HEK293 (cell line): Measurements from ENCODE around the gene NUDT5.

Experiments used
- CTCF ChIA-PET: fragments of 350-600 bp; formaldehyde crosslinking; extraction: SDS; loops from one replicate; lab custom pipeline; 2021; ENCODE audit warnings: antibody characterized with exemption; lab: Yijun Ruan, JAX
- POLR2A ChIA-PET: fragments of 300-600 bp; formaldehyde crosslinking; extraction: SDS; loops from one replicate; lab custom pipeline; 2020; ENCODE audit warnings: antibody characterized with exemption, inconsistent platforms; lab: Yijun Ruan, JAX
- H3K27ac ChIP-seq: fragments of 200-500 bp; sonication (Bioruptor generic); 2 replicates; pipeline ENCODE4 v1.5.1; 2014; ENCODE audit warnings: low read depth, low read length, control low read depth, inconsistent platforms; ENCODE audit errors: extremely low read depth
- H3K36me3 ChIP-seq, 2 experiments: fragments of 200-500 bp in 1 of 2; sonication (Bioruptor generic) in 1 of 2; 1 replicate in 1 of 2; 2 replicates in 1 of 2; pipeline ENCODE4 v1.5.1; 2014 to 2017; ENCODE audit warnings: inconsistent platforms in 2 of 2, low read length in 2 of 2; ENCODE audit not compliant: control insufficient read depth in 2 of 2, insufficient read depth in 1 of 2
- H3K4me1 ChIP-seq: fragments of 200-500 bp; sonication (Bioruptor generic); 2 replicates; pipeline ENCODE4 v1.5.1; 2014; ENCODE audit warnings: mild to moderate bottlenecking, low read length, inconsistent platforms; ENCODE audit not compliant: control insufficient read depth, insufficient read depth
- H3K4me3 ChIP-seq: 2 replicates; pipeline ENCODE4 v1.5.1; 2011; ENCODE audit warnings: low read depth, mild to moderate bottlenecking, control low read depth, low read length, moderate library complexity
- H3K9me3 ChIP-seq: fragments of 200-500 bp; sonication (Bioruptor generic); 2 replicates; pipeline ENCODE4 v1.5.1; 2014; ENCODE audit warnings: low read depth, low read length, inconsistent platforms; ENCODE audit not compliant: control insufficient read depth, insufficient read depth
- FEZF1 ChIP-seq: fragments of 450-650 bp; formaldehyde crosslinking; IDR thresholded peaks from 2 replicates; pipeline ENCODE4 v1.5.1; 2016; ENCODE audit warnings: missing biosample characterization, missing genetic modification characterization
- GLIS2 ChIP-seq: fragments of 450-650 bp; formaldehyde crosslinking; IDR thresholded peaks from 2 replicates; pipeline ENCODE4 v1.5.1; 2016; ENCODE audit warnings: missing biosample characterization, missing genetic modification characterization
- IKZF3 ChIP-seq: fragments of 450-650 bp; IDR thresholded peaks from 2 replicates; pipeline ENCODE4 v1.5.0; 2018; ENCODE audit warnings: missing biosample characterization, mild to moderate bottlenecking, missing genetic modification characterization, moderate library complexity
- PRDM1 ChIP-seq: fragments of 450-650 bp; formaldehyde crosslinking; IDR thresholded peaks from 2 replicates; pipeline ENCODE4; 2016; ENCODE audit warnings: missing biosample characterization, missing genetic modification characterization
- SETDB1 ChIP-seq: IDR thresholded peaks from one replicate; pipeline ENCODE4 v1.6.1; 2017; ENCODE audit warnings: mild to moderate bottlenecking, low read length, moderate library complexity, mixed read lengths; ENCODE audit not compliant: insufficient read length
- SP2 ChIP-seq: fragments of 450-650 bp; formaldehyde crosslinking; IDR thresholded peaks from 2 replicates; pipeline ENCODE4 v1.5.1; 2016; ENCODE audit warnings: missing biosample characterization, missing genetic modification characterization
- ZBTB1 ChIP-seq: fragments of 450-650 bp; formaldehyde crosslinking; IDR thresholded peaks from 2 replicates; pipeline ENCODE4 v1.5.1; 2016; ENCODE audit warnings: missing biosample characterization, missing genetic modification characterization
- ZNF223 ChIP-seq: fragments of 450-650 bp; formaldehyde crosslinking; IDR thresholded peaks from 2 replicates; pipeline ENCODE4 v1.5.1; 2016; ENCODE audit warnings: missing biosample characterization, missing genetic modification characterization
- ZNF266 ChIP-seq: fragments of 450-650 bp; formaldehyde crosslinking; IDR thresholded peaks from 2 replicates; pipeline ENCODE4 v1.5.1; 2016; ENCODE audit warnings: missing biosample characterization, missing genetic modification characterization, low read depth
- ZNF366 ChIP-seq: fragments of 450-650 bp; formaldehyde crosslinking; conservative IDR thresholded peaks from 2 replicates; pipeline ENCODE4 v1.5.1; 2016; ENCODE audit warnings: missing biosample characterization, missing genetic modification characterization
- ZNF596 ChIP-seq: fragments of 450-650 bp; IDR thresholded peaks from 2 replicates; pipeline ENCODE4 v1.5.0; 2018; ENCODE audit warnings: missing biosample characterization, mild to moderate bottlenecking, missing genetic modification characterization, moderate library complexity
- ZNF629 ChIP-seq: fragments of 450-650 bp; formaldehyde crosslinking; IDR thresholded peaks from 2 replicates; pipeline ENCODE4 v1.5.1; 2017; ENCODE audit warnings: missing biosample characterization, missing genetic modification characterization
- ZNF707 ChIP-seq: fragments of 450-650 bp; formaldehyde crosslinking; IDR thresholded peaks from 2 replicates; pipeline ENCODE4 v1.5.1; 2016; ENCODE audit warnings: missing biosample characterization, missing genetic modification characterization
- ZNF837 ChIP-seq: fragments of 450-650 bp; formaldehyde crosslinking; IDR thresholded peaks from 2 replicates; pipeline ENCODE4 v1.5.1; 2016; ENCODE audit warnings: missing biosample characterization, missing genetic modification characterization
- TF ChIP-seq, protein P1 (sequence below): fragments of 450-650 bp; formaldehyde crosslinking; IDR thresholded peaks from 2 replicates; pipeline ENCODE4 v1.5.1; 2016; ENCODE audit warnings: missing biosample characterization, missing genetic modification characterization, borderline replicate concordance
- TF ChIP-seq, protein P2 (sequence below): fragments of 450-650 bp; formaldehyde crosslinking; conservative IDR thresholded peaks from 2 replicates; pipeline ENCODE4 v1.5.1; 2016; ENCODE audit warnings: low read depth, missing biosample characterization, missing genetic modification characterization
- TF ChIP-seq, protein P3 (sequence below): fragments of 450-650 bp; formaldehyde crosslinking; IDR thresholded peaks from 2 replicates; pipeline ENCODE4 v1.5.1; 2016; ENCODE audit warnings: missing biosample characterization, missing genetic modification characterization
- TF ChIP-seq, protein P4 (sequence below): fragments of 450-650 bp; formaldehyde crosslinking; IDR thresholded peaks from 2 replicates; pipeline ENCODE4 v1.5.1; 2017; ENCODE audit warnings: missing biosample characterization, missing genetic modification characterization

Gene NUDT5

DNA sequence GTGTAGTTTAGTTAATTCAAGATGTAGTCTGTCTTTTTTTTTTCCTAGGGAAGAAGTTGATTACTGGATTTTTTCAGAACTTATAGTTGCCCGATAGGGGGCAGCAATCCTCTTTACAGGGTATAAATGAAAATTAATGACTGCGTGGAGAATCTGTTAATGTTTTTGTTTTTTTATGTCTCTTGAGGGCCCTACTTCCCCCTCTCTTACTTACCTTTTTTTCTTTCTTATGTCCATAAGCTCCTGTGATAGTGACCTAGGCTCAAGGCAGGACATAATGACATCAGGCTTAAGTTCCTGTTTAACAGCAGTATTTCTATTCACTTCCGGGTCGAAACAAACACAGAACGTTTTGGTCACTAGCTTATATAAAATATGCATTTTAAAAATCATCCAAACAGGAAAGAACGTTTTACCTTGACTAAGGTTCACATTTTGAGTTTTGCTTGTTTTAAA is 19.1 kb upstream of the NUDT5 start (continued):
- TF ChIP-seq, protein P1, sequence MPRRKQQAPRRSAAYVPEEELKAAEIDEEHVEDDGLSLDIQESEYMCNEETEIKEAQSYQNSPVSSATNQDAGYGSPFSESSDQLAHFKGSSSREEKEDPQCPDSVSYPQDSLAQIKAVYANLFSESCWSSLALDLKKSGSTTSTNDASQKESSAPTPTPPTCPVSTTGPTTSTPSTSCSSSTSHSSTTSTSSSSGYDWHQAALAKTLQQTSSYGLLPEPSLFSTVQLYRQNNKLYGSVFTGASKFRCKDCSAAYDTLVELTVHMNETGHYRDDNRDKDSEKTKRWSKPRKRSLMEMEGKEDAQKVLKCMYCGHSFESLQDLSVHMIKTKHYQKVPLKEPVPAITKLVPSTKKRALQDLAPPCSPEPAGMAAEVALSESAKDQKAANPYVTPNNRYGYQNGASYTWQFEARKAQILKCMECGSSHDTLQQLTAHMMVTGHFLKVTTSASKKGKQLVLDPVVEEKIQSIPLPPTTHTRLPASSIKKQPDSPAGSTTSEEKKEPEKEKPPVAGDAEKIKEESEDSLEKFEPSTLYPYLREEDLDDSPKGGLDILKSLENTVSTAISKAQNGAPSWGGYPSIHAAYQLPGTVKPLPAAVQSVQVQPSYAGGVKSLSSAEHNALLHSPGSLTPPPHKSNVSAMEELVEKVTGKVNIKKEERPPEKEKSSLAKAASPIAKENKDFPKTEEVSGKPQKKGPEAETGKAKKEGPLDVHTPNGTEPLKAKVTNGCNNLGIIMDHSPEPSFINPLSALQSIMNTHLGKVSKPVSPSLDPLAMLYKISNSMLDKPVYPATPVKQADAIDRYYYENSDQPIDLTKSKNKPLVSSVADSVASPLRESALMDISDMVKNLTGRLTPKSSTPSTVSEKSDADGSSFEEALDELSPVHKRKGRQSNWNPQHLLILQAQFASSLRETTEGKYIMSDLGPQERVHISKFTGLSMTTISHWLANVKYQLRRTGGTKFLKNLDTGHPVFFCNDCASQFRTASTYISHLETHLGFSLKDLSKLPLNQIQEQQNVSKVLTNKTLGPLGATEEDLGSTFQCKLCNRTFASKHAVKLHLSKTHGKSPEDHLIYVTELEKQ (tag by site-specific recombination) = no peak
- no peak for TF ChIP-seq ZNF223 (tag by site-specific recombination)
- TF ChIP-seq, protein P2, sequence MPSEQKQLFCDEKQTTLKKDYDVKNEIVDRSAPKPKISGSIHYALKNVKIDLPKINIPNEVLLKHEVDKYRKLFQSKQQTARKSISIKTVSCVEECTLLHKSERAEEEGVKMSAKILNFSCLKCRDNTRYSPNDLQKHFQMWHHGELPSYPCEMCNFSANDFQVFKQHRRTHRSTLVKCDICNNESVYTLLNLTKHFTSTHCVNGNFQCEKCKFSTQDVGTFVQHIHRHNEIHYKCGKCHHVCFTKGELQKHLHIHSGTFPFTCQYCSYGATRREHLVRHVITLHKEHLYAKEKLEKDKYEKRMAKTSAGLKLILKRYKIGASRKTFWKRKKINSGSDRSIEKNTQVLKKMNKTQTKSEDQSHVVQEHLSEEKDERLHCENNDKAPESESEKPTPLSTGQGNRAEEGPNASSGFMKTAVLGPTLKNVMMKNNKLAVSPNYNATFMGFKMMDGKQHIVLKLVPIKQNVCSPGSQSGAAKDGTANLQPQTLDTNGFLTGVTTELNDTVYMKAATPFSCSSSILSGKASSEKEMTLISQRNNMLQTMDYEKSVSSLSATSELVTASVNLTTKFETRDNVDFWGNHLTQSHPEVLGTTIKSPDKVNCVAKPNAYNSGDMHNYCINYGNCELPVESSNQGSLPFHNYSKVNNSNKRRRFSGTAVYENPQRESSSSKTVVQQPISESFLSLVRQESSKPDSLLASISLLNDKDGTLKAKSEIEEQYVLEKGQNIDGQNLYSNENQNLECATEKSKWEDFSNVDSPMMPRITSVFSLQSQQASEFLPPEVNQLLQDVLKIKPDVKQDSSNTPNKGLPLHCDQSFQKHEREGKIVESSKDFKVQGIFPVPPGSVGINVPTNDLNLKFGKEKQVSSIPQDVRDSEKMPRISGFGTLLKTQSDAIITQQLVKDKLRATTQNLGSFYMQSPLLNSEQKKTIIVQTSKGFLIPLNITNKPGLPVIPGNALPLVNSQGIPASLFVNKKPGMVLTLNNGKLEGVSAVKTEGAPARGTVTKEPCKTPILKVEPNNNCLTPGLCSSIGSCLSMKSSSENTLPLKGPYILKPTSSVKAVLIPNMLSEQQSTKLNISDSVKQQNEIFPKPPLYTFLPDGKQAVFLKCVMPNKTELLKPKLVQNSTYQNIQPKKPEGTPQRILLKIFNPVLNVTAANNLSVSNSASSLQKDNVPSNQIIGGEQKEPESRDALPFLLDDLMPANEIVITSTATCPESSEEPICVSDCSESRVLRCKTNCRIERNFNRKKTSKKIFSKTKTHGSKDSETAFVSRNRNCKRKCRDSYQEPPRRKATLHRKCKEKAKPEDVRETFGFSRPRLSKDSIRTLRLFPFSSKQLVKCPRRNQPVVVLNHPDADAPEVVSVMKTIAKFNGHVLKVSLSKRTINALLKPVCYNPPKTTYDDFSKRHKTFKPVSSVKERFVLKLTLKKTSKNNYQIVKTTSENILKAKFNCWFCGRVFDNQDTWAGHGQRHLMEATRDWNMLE (tag by site-specific recombination) = 0 out of 2 replicates have a peak, but pooled peaks have one; percentile 15
- no peak for TF ChIP-seq SETDB1
- no peak for TF ChIP-seq ZNF596 (tag by site-specific recombination)
- no peak for TF ChIP-seq ZBTB1 (tag by site-specific recombination)
- TF ChIP-seq ZNF707 (tag by site-specific recombination) = no peak
- 0 out of 2 replicates have a peak, but pooled peaks have one; percentile 21 for TF ChIP-seq PRDM1
- TF ChIP-seq, protein P3, sequence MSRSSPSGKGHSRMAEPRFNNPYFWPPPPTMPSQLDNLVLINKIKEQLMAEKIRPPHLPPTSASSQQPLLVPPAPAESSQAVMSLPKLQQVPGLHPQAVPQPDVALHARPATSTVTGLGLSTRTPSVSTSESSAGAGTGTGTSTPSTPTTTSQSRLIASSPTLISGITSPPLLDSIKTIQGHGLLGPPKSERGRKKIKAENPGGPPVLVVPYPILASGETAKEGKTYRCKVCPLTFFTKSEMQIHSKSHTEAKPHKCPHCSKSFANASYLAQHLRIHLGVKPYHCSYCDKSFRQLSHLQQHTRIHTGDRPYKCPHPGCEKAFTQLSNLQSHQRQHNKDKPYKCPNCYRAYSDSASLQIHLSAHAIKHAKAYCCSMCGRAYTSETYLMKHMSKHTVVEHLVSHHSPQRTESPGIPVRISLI (tag by site-specific recombination) = peak; percentile 78; the same call in 1 of the 2 replicates
- no peak for TF ChIP-seq GLIS2 (tag by site-specific recombination)
- peak; percentile 49; the same call in 1 of the 2 replicates for TF ChIP-seq ZNF629 (tag by site-specific recombination)
- TF ChIP-seq ZNF366 (tag by site-specific recombination) = no peak

DNA sequence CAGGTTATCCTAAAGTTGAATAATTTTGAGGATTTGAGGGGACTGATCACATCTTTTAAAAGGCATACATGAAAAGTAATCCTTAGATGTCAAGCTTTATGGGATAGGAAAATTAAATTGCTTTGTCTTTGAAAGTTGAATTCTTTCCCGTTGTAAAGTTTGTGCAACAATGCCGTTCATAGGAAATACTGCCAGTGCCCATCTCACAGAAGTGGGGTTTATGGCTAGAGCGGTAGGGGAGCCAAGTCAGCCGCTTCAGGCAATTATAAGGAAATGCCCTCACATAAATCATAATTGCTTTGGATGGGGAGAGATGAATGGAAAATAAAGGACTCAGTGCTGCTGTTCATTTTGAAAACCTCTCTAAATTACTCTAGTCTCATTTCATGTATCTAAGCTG is 18.4 kb upstream of the NUDT5 start:
- Histone ChIP-seq H3K4me3 (no peak overlapping the region), H3K36me3 (peaks cover 54 to 67% of the 10 kb centered on the region in 2 experiments), H3K9me3 (no peaks in the 10 kb centered on the region), H3K4me1 (0 out of 2 replicates have a peak, but pooled peaks cover 7% of the 10 kb centered on the region), H3K27ac (no peak overlapping the region)
- TF ChIP-seq IKZF3 (tag by site-specific recombination) = 0 out of 2 replicates have a peak, but pooled peaks have one; percentile 8
- no peak for TF ChIP-seq ZNF266 (tag by site-specific recombination)
- TF ChIP-seq, protein P4, sequence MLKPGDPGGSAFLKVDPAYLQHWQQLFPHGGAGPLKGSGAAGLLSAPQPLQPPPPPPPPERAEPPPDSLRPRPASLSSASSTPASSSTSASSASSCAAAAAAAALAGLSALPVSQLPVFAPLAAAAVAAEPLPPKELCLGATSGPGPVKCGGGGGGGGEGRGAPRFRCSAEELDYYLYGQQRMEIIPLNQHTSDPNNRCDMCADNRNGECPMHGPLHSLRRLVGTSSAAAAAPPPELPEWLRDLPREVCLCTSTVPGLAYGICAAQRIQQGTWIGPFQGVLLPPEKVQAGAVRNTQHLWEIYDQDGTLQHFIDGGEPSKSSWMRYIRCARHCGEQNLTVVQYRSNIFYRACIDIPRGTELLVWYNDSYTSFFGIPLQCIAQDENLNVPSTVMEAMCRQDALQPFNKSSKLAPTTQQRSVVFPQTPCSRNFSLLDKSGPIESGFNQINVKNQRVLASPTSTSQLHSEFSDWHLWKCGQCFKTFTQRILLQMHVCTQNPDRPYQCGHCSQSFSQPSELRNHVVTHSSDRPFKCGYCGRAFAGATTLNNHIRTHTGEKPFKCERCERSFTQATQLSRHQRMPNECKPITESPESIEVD (tag by site-specific recombination) = peak; percentile 66
- no peak for TF ChIP-seq ZNF837
- TF ChIP-seq FEZF1 (tag by site-specific recombination) = peak; percentile 88
- TF ChIP-seq SP2 (tag by site-specific recombination) = no peak
- POLR2A ChIA-PET = interaction anchor here (0.9 kb wide), 1 partner anchor 18 kb away, joined by 3 read pairs; the partner anchor contains the start of genes CDC123 and NUDT5
- CTCF ChIA-PET = interaction anchor here (0.6 to 4.4 kb wide), 34 partner anchors 9 to 1296 kb away, joined by 3 to 33 read pairs (median 5); partner anchors contain the start of genes CDC123 and NUDT5
